A673 (cell line): ENCODE data around the gene SHISA9. TPM values are rescaled to one million over a fixed set of nuclear protein-coding genes. Genes with fewer than 3 reads are reported as not detected.

Experiments used
- BruUV-seq: library from RNA; stranded (reverse); fragments of 400-500 nt; replicated peaks from 2 replicates; lab custom pipeline; 2021; lab: Mats Ljungman, UMichigan
- CTCF ChIA-PET: fragments of 300-600 bp; sonication (Branson Sonifier 250); formaldehyde crosslinking; loops from one replicate; lab custom pipeline; 2022; ENCODE audit warnings: antibody characterized with exemption; lab: Charles Lee
- POLR2A ChIA-PET: fragments of 300-600 bp; sonication (Branson Sonifier 250); formaldehyde crosslinking; loops from one replicate; lab custom pipeline; 2022; ENCODE audit warnings: antibody characterized with exemption; ENCODE audit not compliant: low non-redundant PET; lab: Charles Lee
- DNase-seq: peaks from one replicate; pipeline ENCODE4 v3.0.0-alpha.2; 2015; ENCODE audit warnings: low spot score
- H3K27ac ChIP-seq: fragments of 200-600 bp; sonication (generic); 2 replicates; pipeline ENCODE4 v1.5.1; 2016; ENCODE audit warnings: mixed run types, low read depth, mild to moderate bottlenecking, mixed read lengths, antibody characterized with exemption, low read length; ENCODE audit not compliant: poor library complexity, severe bottlenecking
- H3K27me3 ChIP-seq: fragments of 200-600 bp; sonication (generic); replicated peaks from 2 replicates; pipeline ENCODE4 v1.6.1; 2017; ENCODE audit warnings: mixed run types, low read depth, mild to moderate bottlenecking, mixed read lengths, antibody characterized with exemption, low read length; ENCODE audit not compliant: insufficient read depth, poor library complexity
- H3K36me3 ChIP-seq: fragments of 200-600 bp; sonication (generic); 2 replicates; pipeline ENCODE4 v1.6.1; 2016; ENCODE audit warnings: mixed run types, mild to moderate bottlenecking, mixed read lengths, antibody characterized with exemption, low read length; ENCODE audit not compliant: insufficient read depth, poor library complexity, severe bottlenecking
- H3K4me1 ChIP-seq: fragments of 200-600 bp; sonication (generic); 2 replicates; pipeline ENCODE4 v1.6.1; 2017; ENCODE audit warnings: mixed run types, mild to moderate bottlenecking, mixed read lengths, antibody characterized with exemption, low read length; ENCODE audit not compliant: insufficient read depth, poor library complexity, severe bottlenecking
- H3K4me3 ChIP-seq: fragments of 200-600 bp; sonication (generic); 2 replicates; pipeline ENCODE4 v1.5.1; 2016; ENCODE audit warnings: low read depth, mixed run types, mild to moderate bottlenecking, mixed read lengths, low read length; ENCODE audit not compliant: poor library complexity, severe bottlenecking
- H3K9me3 ChIP-seq: fragments of 200-600 bp; sonication (generic); 2 replicates; pipeline ENCODE4 v1.6.1; 2016; ENCODE audit warnings: mixed run types, low read depth, mild to moderate bottlenecking, mixed read lengths, antibody characterized with exemption, low read length; ENCODE audit not compliant: poor library complexity, severe bottlenecking
- EZH2 ChIP-seq: fragments of 200-600 bp; sonication (generic); IDR thresholded peaks from 2 replicates; pipeline ENCODE4 v1.6.1; 2017; ENCODE audit warnings: borderline replicate concordance, low read depth, mild to moderate bottlenecking, mixed read lengths, antibody characterized with exemption, low read length; ENCODE audit not compliant: poor library complexity, severe bottlenecking
- intact Hi-C: fragments of 100-400 bp; cut with micrococcal nuclease; formaldehyde crosslinking; loops from one replicate; pipeline ENCODE4 v1.10.0; 2022; ENCODE audit not compliant: unreplicated experiment
- total RNA-seq: library from RNA; stranded (reverse); gene quantifications from 2 replicates; pipeline ENCODE4 v1.2.3, GENCODE V29; 2021
- TF ChIP-seq, protein P1 (sequence below): fragments of 300-800, 200-600 bp; sonication (generic); conservative IDR thresholded peaks from 2 replicates; pipeline ENCODE4 v1.5.1; 2017; ENCODE audit warnings: low read depth, mild to moderate bottlenecking, antibody characterized with exemption, low read length, moderate library complexity, mixed read lengths

SHISA9 gene
- total RNA-seq, 1 experiment from 2014 or later, result not detected

GRCh38 chr16:13014476-13014875 is 113.1 kb downstream of the SHISA9 start:
- intact Hi-C loops, result no loop called here
- Histone ChIP-seq H3K27ac (no peak overlapping the region), H3K27me3 (no peaks in the 10 kb centered on the region), H3K36me3 (no peaks in the 10 kb centered on the region), H3K4me3 (no peak overlapping the region), H3K9me3 (no peaks in the 10 kb centered on the region), H3K4me1 (no peaks in the 10 kb centered on the region)
- no TSS peak for BruUV-seq
- no peak for DNase-seq
- POLR2A ChIA-PET, result no interaction called here
- TF ChIP-seq, protein P1, sequence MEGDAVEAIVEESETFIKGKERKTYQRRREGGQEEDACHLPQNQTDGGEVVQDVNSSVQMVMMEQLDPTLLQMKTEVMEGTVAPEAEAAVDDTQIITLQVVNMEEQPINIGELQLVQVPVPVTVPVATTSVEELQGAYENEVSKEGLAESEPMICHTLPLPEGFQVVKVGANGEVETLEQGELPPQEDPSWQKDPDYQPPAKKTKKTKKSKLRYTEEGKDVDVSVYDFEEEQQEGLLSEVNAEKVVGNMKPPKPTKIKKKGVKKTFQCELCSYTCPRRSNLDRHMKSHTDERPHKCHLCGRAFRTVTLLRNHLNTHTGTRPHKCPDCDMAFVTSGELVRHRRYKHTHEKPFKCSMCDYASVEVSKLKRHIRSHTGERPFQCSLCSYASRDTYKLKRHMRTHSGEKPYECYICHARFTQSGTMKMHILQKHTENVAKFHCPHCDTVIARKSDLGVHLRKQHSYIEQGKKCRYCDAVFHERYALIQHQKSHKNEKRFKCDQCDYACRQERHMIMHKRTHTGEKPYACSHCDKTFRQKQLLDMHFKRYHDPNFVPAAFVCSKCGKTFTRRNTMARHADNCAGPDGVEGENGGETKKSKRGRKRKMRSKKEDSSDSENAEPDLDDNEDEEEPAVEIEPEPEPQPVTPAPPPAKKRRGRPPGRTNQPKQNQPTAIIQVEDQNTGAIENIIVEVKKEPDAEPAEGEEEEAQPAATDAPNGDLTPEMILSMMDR, result no peak
- TF ChIP-seq EZH2, result no peak
- CTCF ChIA-PET, result no interaction called here

GRCh38 chr16:13018026-13018425 is 116.6 kb downstream of the SHISA9 start:
- CTCF ChIA-PET, result no interaction called here
- intact Hi-C loops, result no loop called here
- DNase-seq, result no peak

DNA sequence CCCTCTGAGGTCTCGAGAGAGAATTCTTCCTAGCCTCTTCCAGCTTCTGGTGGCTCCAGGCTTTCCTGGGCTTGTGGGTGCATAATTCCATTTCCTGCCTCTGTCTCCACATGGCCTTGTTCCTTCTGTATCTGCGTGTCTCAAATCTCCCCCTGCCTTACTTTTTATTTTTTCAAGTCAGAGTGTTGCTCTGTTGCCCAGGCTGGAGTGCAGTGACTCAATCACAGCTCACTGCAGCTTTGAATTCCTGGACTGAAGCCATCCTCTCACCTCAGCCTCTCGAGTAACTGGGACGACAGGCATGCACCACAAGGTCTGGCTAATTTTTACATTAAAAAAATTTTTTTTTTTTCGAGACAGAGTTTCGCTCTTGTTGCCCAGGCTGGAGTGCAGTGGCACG is 120.6 kb downstream of the SHISA9 start:
- ChIA-PET CTCF (no interaction called here), POLR2A (no interaction called here)
- Histone ChIP-seq H3K27me3 (no peaks in the 10 kb centered on the region), H3K36me3 (no peaks in the 10 kb centered on the region), H3K4me1 (no peaks in the 10 kb centered on the region), H3K4me3 (no peak overlapping the region), H3K9me3 (peaks cover 33% of the 10 kb centered on the region), H3K27ac (no peak overlapping the region)
- TF ChIP-seq EZH2, result no peak
- TF ChIP-seq, protein P1, result no peak
- no peak for DNase-seq
- BruUV-seq, result no TSS peak
- intact Hi-C loops, result no loop called here

More at GRCh38 chr16:13018026-13018425, 116.6 kb downstream of the SHISA9 start:
- H3K36me3 ChIP-seq, result no peaks in the 10 kb centered on the region
- H3K4me1 ChIP-seq, result no peaks in the 10 kb centered on the region
- no peaks in the 10 kb centered on the region for H3K27me3 ChIP-seq
- no peak overlapping the region for H3K27ac ChIP-seq
- H3K9me3 ChIP-seq, result peaks cover 11% of the 10 kb centered on the region
- TF ChIP-seq EZH2, result no peak
- TF ChIP-seq, protein P1, result no peak
- H3K4me3 ChIP-seq, result no peak overlapping the region
- POLR2A ChIA-PET, result no interaction called here
- no TSS peak for BruUV-seq
